ENCODE data around the gene NOX3. TPM values are rescaled to one million over a fixed set of nuclear protein-coding genes. Genes with fewer than 3 reads are reported as not detected.

NOX3 gene
- total and polyA plus RNA-seq, 9 of the 15 experiments (the other 6 are each of a cell fraction or from before 2014, with no cell fraction given): not detected

- DNase-seq (ENCODE audit: extremely low read depth in 1 of 4, low spot score in 3 of 4) (peak in 1 of 4 experiments; percentile 9), ATAC-seq (no peak), FAIRE-seq (no peak)
- ChIA-PET POLR2A (no interaction called here), CTCF (ENCODE audit: low intra/inter-chr PET ratio) (no interaction called here)
- Histone ChIP-seq H3K4me1 (replicated peaks in 1 of 2; ENCODE audit: control insufficient read depth in 2 of 2, insufficient read depth in 2 of 2, low read length in 2 of 2) (no peaks in the 10 kb centered on the region), H3K36me3 (ENCODE audit: control insufficient read depth, insufficient read depth, low read length) (no peaks in the 10 kb centered on the region), H3K4me2 (ENCODE audit: insufficient read depth, low read length) (no peak overlapping the region), H2AFZ (ENCODE audit: low read depth, low read length) (no peak overlapping the region), H3K9me3 (replicated peaks; ENCODE audit: control insufficient read depth, insufficient read depth, low read depth, low read length) (peaks cover 6% of the 10 kb centered on the region; the same call in 1 of the 2 replicates), H3K27me3 (ENCODE audit: control insufficient read depth in 2 of 2, insufficient read depth in 2 of 2, low read length in 2 of 2) (no peaks in the 10 kb centered on the region), H3K79me2 (ENCODE audit: control insufficient read depth, insufficient read depth, low read length) (no peaks in the 10 kb centered on the region), H3K4me3 (no peak overlapping the region), H3K9me1 (ENCODE audit: control insufficient read depth, insufficient read depth, low read length) (no peaks in the 10 kb centered on the region), H3K27ac (ENCODE audit: extremely low read depth, low read depth, low read length) (no peak overlapping the region), H4K20me1 (replicated peaks; ENCODE audit: control insufficient read depth, insufficient read depth, low read length) (no peaks in the 10 kb centered on the region), H3K9ac (ENCODE audit: insufficient read depth in 1 of 2, low read depth in 2 of 2, low read length in 2 of 2) (no peak overlapping the region)
- no TSS peak for BruUV-seq (replicated peaks)
- in situ Hi-C loops (cut with MboI): no loop called here
- intact Hi-C loops (cut with micrococcal nuclease): no loop called here
- TF ChIP-seq MTA3 (IDR thresholded peaks at IDR 0.05; ENCODE audit: borderline replicate concordance) (no peak), TOE1 (IDR thresholded peaks at IDR 0.05; ENCODE audit: borderline replicate concordance) (no peak), TOE1 (CRISPR knock-in tag; IDR thresholded peaks at IDR 0.05; ENCODE audit: borderline replicate concordance, low read depth) (no peak), HMGXB4 (CRISPR knock-in tag; IDR thresholded peaks at IDR 0.05) (no peak), CBX3 (IDR thresholded peaks at IDR 0.05; ENCODE audit: borderline replicate concordance in 1 of 2, low read length in 2 of 2) (peak in 1 of 2 experiments; percentile 91; a peak in 2 of 3 replicates), NFXL1 (CRISPR knock-in tag; IDR thresholded peaks at IDR 0.05) (no peak), HDAC8 (tag; IDR thresholded peaks at IDR 0.05) (no peak), CBX5 (IDR thresholded peaks at IDR 0.05; ENCODE audit: borderline replicate concordance, low read depth) (0 out of 2 replicates have a peak, but pooled peaks have one; percentile 58), HNRNPUL1 (IDR thresholded peaks at IDR 0.05; ENCODE audit: low read length) (no peak), ZHX1 (conservative IDR thresholded peaks at IDR 0.05; ENCODE audit: low read length) (no peak), FOXP4 (CRISPR knock-in tag; IDR thresholded peaks at IDR 0.05; ENCODE audit: borderline replicate concordance) (no peak), NCOR1 (IDR thresholded peaks at IDR 0.05) (no peak), NCOA4 (IDR thresholded peaks at IDR 0.05; ENCODE audit: partially characterized antibody) (no peak), MEF2D (tag; conservative IDR thresholded peaks at IDR 0.05; ENCODE audit: low read depth) (no peak)
Observed at GRCh38 chr6:155354167-155354566, 101.5 kb downstream of the NOX3 start.

All from K562 (cell line).